SH-SY5Y (cell line): ENCODE data around the gene PIP4K2A.

Experiments
- GATA2 ChIP-seq: IDR thresholded peaks from 2 replicates; pipeline ENCODE4 v1.6.1; 2011; ENCODE audit warnings: mild to moderate bottlenecking, low read depth, low read length
- GATA3 ChIP-seq: IDR thresholded peaks from 2 replicates; pipeline ENCODE4 v1.6.1; 2011; ENCODE audit warnings: low read depth, mild to moderate bottlenecking, low read length, moderate library complexity

- no peak for TF ChIP-seq GATA2
- no peak for TF ChIP-seq GATA3
These were observed 140.4 kb downstream of the PIP4K2A start for GRCh38 chr10:22573820-22574569.
